HepG2 (cell line): Measurements from ENCODE around the gene CASS4. TPM values are rescaled to one million over a fixed set of nuclear protein-coding genes. Genes with fewer than 3 reads are reported as not detected.
A peak's percentile ranks its signal among the peaks of the same experiment; 100 is the strongest.

Source experiments
- ATF1 ChIP-seq: IDR thresholded peaks from 2 replicates; pipeline ENCODE4 v1.6.1; 2016; ENCODE audit warnings: mild to moderate bottlenecking, control low read depth
- BRD4 ChIP-seq: sonication (generic); formaldehyde crosslinking; IDR thresholded peaks from 2 replicates; pipeline ENCODE4 v1.4.0; 2020; ENCODE audit warnings: missing genetic modification reagents
- CENPT ChIP-seq: sonication (generic); formaldehyde crosslinking; IDR thresholded peaks from 2 replicates; pipeline ENCODE4 v1.8.0; 2022; ENCODE audit warnings: low read depth, mild to moderate bottlenecking, moderate library complexity, missing genetic modification reagents
- EZH2 ChIP-seq: conservative IDR thresholded peaks from 2 replicates; pipeline ENCODE4 v1.6.1; 2012; ENCODE audit warnings: mild to moderate bottlenecking, low read depth, low read length, moderate library complexity
- FOXK1 ChIP-seq: sonication (generic); formaldehyde crosslinking; IDR thresholded peaks from 2 replicates; pipeline ENCODE4 v1.4.0; 2020; ENCODE audit warnings: low read depth, missing genetic modification reagents, borderline replicate concordance
- FOXP1 ChIP-seq, 2 experiments: fragments of 450-650 bp in 1 of 2; IDR thresholded peaks; 2 replicates each; pipeline ENCODE4 v1.6.1; 2017 to 2018; ENCODE audit warnings: antibody characterized with exemption in 1 of 2
- JARID2 ChIP-seq: sonication (generic); formaldehyde crosslinking; IDR thresholded peaks from 2 replicates; pipeline ENCODE4 v1.8.1; 2023; ENCODE audit warnings: missing genetic modification reagents, inconsistent platforms; ENCODE audit not compliant: insufficient replicate concordance
- NKX3-1 ChIP-seq: sonication (generic); formaldehyde crosslinking; IDR thresholded peaks from 2 replicates; pipeline ENCODE4 v1.5.0; 2020; ENCODE audit warnings: missing genetic modification reagents
- SAP130 ChIP-seq: IDR thresholded peaks from 2 replicates; pipeline ENCODE4 v1.6.1; 2016; ENCODE audit warnings: low read depth
- SIN3B ChIP-seq: fragments of 150-350 bp; IDR thresholded peaks from 2 replicates; pipeline ENCODE4 v1.6.1; 2014; ENCODE audit warnings: low read length
- SMC3 ChIP-seq: IDR thresholded peaks from 2 replicates; pipeline ENCODE4 v1.6.1; 2011; ENCODE audit warnings: low read length, improper control_type of control experiment
- TMF1 ChIP-seq: sonication (generic); formaldehyde crosslinking; IDR thresholded peaks from 2 replicates; pipeline ENCODE4 v1.8.1; 2022; ENCODE audit warnings: low read depth, missing genetic modification reagents
- ZFP1 ChIP-seq: IDR thresholded peaks from 2 replicates; pipeline ENCODE4 v1.6.1; 2016
- ZFYVE20 ChIP-seq: sonication (generic); formaldehyde crosslinking; IDR thresholded peaks from 2 replicates; pipeline ENCODE4 v1.8.0; 2023; ENCODE audit warnings: low read depth, mild to moderate bottlenecking, moderate library complexity, missing genetic modification reagents, borderline replicate concordance
- ZNF124 ChIP-seq: sonication (generic); formaldehyde crosslinking; IDR thresholded peaks from 2 replicates; pipeline ENCODE4 v1.4.0; 2020; ENCODE audit warnings: missing genetic modification reagents
- ZNF20 ChIP-seq: sonication (generic); formaldehyde crosslinking; IDR thresholded peaks from 2 replicates; pipeline ENCODE4 v1.4.0; 2020; ENCODE audit warnings: mild to moderate bottlenecking, moderate library complexity, missing genetic modification reagents
- ZNF207 ChIP-seq: fragments of 450-650 bp; IDR thresholded peaks from 2 replicates; pipeline ENCODE4 v1.6.1; 2016; ENCODE audit warnings: antibody characterized with exemption, borderline replicate concordance
- ZNF337 ChIP-seq: sonication (generic); formaldehyde crosslinking; IDR thresholded peaks from 2 replicates; pipeline ENCODE4 v1.5.1; 2020; ENCODE audit warnings: missing genetic modification reagents, low read depth, mild to moderate bottlenecking, borderline replicate concordance
- ZNF343 ChIP-seq: sonication (generic); formaldehyde crosslinking; IDR thresholded peaks from 2 replicates; pipeline ENCODE4 v1.4.0; 2020; ENCODE audit warnings: mild to moderate bottlenecking, missing genetic modification reagents
- ZNF567 ChIP-seq: sonication (generic); formaldehyde crosslinking; IDR thresholded peaks from 2 replicates; pipeline ENCODE4 v1.8.1; 2023; ENCODE audit warnings: mild to moderate bottlenecking, missing genetic modification reagents, borderline replicate concordance
- ZNF607 ChIP-seq: sonication (generic); formaldehyde crosslinking; IDR thresholded peaks from 2 replicates; pipeline ENCODE4 v1.5.1; 2020; ENCODE audit warnings: missing genetic modification reagents, mild to moderate bottlenecking, borderline replicate concordance
- ZNF724P ChIP-seq: sonication (generic); formaldehyde crosslinking; IDR thresholded peaks from 2 replicates; pipeline ENCODE4 v1.8.0; 2022; ENCODE audit warnings: missing genetic modification reagents, borderline replicate concordance
- ZNF883 ChIP-seq: sonication (generic); formaldehyde crosslinking; IDR thresholded peaks from 2 replicates; pipeline ENCODE4 v1.5.1; 2020; ENCODE audit warnings: mild to moderate bottlenecking, missing genetic modification reagents; ENCODE audit errors: not compliant biosample characterization
- polyA plus RNA-seq, 8 experiments: library from polyadenylated mRNA; depleted of rRNA in 3 of 8; stranded (reverse) in 7 of 8; unstranded in 1 of 8; fragments of >200 nt; fragmentation: Illumina TruSeq in 4 of 8; extraction: Trizol in 4 of 8; gene quantifications; 2 replicates each; pipeline versions ENCODE4 v1.2.1 to v1.2.3, GENCODE V29; 2011 to 2016; ENCODE audit warnings: low read depth in 4 of 8, missing spikeins in 1 of 8, mixed read lengths in 1 of 8; ENCODE audit not compliant: insufficient read depth in 1 of 8
- total RNA-seq, 5 experiments: library from RNA; depleted of rRNA; stranded (reverse); fragments of >200 nt; fragmentation: Illumina TruSeq; extraction: Trizol; gene quantifications; 2 replicates each; pipeline ENCODE4 v1.2.3, GENCODE V29; 2016; ENCODE audit warnings: low read depth in 1 of 5
- TF ChIP-seq, protein P1 (sequence below): sonication (generic); formaldehyde crosslinking; IDR thresholded peaks from 2 replicates; pipeline ENCODE4 v1.8.1; 2023; ENCODE audit warnings: mild to moderate bottlenecking, missing genetic modification reagents
- TF ChIP-seq, protein P2 (sequence below): sonication (generic); formaldehyde crosslinking; IDR thresholded peaks from 2 replicates; pipeline ENCODE4 v1.5.0; 2020; ENCODE audit warnings: missing genetic modification reagents, mild to moderate bottlenecking, borderline replicate concordance
- TF ChIP-seq, protein P3 (sequence below): sonication (generic); formaldehyde crosslinking; IDR thresholded peaks from 2 replicates; pipeline ENCODE4 v1.5.0; 2020; ENCODE audit warnings: mild to moderate bottlenecking, low read depth, missing genetic modification reagents, borderline replicate concordance
- TF ChIP-seq, protein P4 (sequence below): sonication (generic); formaldehyde crosslinking; IDR thresholded peaks from 2 replicates; pipeline ENCODE4 v1.5.0; 2020; ENCODE audit warnings: missing genetic modification reagents

CASS4 gene
- total and polyA plus RNA-seq, 2 of the 13 experiments (the other 11 are each of a cell fraction or from before 2014, with no cell fraction given): 0.17 to 0.49 TPM

DNA sequence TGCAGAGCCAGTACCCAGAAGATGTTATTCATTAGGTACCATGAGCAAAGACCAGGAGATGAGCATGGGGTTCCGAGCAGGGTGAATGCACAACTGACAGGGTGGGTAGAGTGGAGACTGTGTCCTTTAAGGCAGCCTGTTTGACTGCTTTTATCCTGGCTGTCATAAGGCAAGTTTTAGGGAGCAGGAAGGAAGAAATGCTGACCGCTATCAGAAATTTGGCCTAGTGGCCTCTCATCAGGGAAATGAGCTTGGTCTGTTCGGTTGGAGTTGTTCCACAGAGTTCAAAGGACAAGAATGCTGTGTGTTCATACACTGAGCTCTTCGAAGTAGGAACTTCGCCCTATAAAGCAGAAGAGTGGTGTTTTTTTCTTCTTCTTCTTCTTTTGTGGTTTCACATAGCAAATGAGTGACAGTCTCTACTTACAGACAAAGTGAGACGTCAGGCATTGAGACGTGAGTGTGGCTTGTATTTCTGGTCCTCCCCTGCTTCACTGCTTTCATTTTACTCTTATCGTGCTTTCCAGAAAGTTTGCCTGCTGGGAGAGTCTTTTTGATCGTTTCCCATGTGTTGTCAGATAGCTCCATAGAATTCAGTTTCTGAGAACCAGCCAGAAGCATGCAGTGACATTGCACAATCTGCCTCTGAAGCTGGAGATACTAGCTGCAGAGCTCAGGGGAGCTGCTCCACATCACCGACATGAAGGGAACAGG, at the start of gene CASS4 (continued):
- TF ChIP-seq JARID2 (no peak), ZNF20 (CRISPR knock-in tag) (no peak), ZNF607 (CRISPR knock-in tag) (no peak), ATF1 (CRISPR knock-in tag) (no peak), EZH2 (no peak), ZNF567 (CRISPR knock-in tag) (0 out of 2 replicates have a peak, but pooled peaks have one; percentile 18), BRD4 (no peak), ZNF207 (no peak), ZFYVE20 (CRISPR knock-in tag) (no peak), TMF1 (CRISPR knock-in tag) (no peak), ZFP1 (no peak), FOXK1 (no peak), SAP130 (CRISPR knock-in tag) (peak; percentile 81), NKX3-1 (no peak), ZNF883 (CRISPR knock-in tag) (peak; percentile 80), FOXP1 (IDR thresholded peaks at IDR 0.05) (no peak), FOXP1 (CRISPR knock-in tag; IDR thresholded peaks at IDR 0.05) (0 out of 2 replicates have a peak, but pooled peaks have one; percentile 7), ZNF724P (CRISPR knock-in tag) (no peak), SMC3 (peak; percentile 36), CENPT (CRISPR knock-in tag) (no peak), ZNF124 (no peak), ZNF343 (CRISPR knock-in tag) (0 out of 2 replicates have a peak, but pooled peaks have one; percentile 50), SIN3B (no peak), ZNF337 (CRISPR knock-in tag) (no peak)
- TF ChIP-seq, protein P1, sequence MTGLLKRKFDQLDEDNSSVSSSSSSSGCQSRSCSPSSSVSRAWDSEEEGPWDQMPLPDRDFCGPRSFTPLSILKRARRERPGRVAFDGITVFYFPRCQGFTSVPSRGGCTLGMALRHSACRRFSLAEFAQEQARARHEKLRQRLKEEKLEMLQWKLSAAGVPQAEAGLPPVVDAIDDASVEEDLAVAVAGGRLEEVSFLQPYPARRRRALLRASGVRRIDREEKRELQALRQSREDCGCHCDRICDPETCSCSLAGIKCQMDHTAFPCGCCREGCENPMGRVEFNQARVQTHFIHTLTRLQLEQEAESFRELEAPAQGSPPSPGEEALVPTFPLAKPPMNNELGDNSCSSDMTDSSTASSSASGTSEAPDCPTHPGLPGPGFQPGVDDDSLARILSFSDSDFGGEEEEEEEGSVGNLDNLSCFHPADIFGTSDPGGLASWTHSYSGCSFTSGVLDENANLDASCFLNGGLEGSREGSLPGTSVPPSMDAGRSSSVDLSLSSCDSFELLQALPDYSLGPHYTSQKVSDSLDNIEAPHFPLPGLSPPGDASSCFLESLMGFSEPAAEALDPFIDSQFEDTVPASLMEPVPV: no peak
- TF ChIP-seq, protein P2, sequence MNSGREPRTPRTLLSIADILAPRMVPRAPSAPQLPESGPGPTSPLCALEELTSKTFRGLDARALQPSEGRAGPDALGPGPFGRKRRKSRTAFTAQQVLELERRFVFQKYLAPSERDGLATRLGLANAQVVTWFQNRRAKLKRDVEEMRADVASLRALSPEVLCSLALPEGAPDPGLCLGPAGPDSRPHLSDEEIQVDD (CRISPR knock-in tag): no peak
- TF ChIP-seq, protein P3, sequence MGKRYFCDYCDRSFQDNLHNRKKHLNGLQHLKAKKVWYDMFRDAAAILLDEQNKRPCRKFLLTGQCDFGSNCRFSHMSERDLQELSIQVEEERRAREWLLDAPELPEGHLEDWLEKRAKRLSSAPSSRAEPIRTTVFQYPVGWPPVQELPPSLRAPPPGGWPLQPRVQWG: no peak
- TF ChIP-seq, protein P4, sequence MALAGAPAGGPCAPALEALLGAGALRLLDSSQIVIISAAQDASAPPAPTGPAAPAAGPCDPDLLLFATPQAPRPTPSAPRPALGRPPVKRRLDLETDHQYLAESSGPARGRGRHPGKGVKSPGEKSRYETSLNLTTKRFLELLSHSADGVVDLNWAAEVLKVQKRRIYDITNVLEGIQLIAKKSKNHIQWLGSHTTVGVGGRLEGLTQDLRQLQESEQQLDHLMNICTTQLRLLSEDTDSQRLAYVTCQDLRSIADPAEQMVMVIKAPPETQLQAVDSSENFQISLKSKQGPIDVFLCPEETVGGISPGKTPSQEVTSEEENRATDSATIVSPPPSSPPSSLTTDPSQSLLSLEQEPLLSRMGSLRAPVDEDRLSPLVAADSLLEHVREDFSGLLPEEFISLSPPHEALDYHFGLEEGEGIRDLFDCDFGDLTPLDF (CRISPR knock-in tag): 0 out of 2 replicates have a peak, but pooled peaks have one; percentile 36
